HG03521 (cell line): Measurements from ENCODE around the gene SPHK1.

Experiments used
- ATAC-seq: cut with Tn5 transposase; IDR thresholded peaks from one replicate; pipeline ENCODE4 v1.9.1; 2021; ENCODE audit warnings: mild to moderate bottlenecking, moderate library complexity; ENCODE audit not compliant: unreplicated experiment

SPHK1 gene

GRCh38 chr17:76432004-76432403, 47.6 kb downstream of the SPHK1 start:
- no peak for ATAC-seq

GRCh38 chr17:76432712-76433336, 48.4 kb downstream of the SPHK1 start:
- no peak for ATAC-seq

- ATAC-seq = no peak
These were observed 49.3 kb downstream of the SPHK1 start for GRCh38 chr17:76433693-76434092.

GRCh38 chr17:76434870-76435269, 50.5 kb downstream of the SPHK1 start:
- no peak for ATAC-seq

- no peak for ATAC-seq
These were observed 51.3 kb downstream of the SPHK1 start for GRCh38 chr17:76435751-76436150.
